ACHN (cell line): ENCODE results near the gene USP16.
A peak's percentile ranks its signal among the peaks of the same experiment; 100 is the strongest.
"Not testable (repeated sequence)": the region's sequence is repeated elsewhere in the genome, so short reads cannot be mapped to it uniquely, and the experiment has no call there.

Experiments
- DNase-seq: peaks from one replicate; pipeline ENCODE4 v3.0.0-alpha.2; 2015
- in situ Hi-C: cut with HindIII; loops from 2 replicates; pipeline ENCODE4 v1.10.0; 2017; ENCODE audit warnings: low sequenced_read_pairs, low pct_ligation_motif_present, low pct_unique_long_range_greater_than_20kb

Gene USP16

GRCh38 chr21:29024474-29025327, at the start of gene USP16:
USP16 (plus strand) TSS chr21:29024668; CDS start chr21:29027914, 3,246 bp downstream.
- in situ Hi-C loops: no loop called here
- DNase-seq: peak; percentile 97

DNA sequence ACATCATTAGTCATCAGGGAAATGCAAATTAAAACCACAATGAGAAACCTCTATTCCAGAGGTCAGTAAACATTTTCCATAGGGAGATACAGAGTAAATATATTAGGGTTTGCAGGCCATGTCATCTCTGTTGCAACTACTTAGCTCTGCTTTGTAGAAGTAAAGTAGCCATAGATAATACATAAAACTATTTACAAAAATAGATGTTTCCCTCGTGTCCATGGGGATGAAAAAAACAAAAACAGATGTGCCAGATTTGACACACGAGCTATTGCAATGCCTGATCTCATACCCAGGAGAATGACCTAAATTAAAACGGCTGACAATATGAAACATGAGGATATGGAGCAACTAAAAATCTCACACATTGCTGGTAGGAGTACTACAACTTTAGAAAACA, 49.1 kb upstream of the USP16 start:
- DNase-seq: no peak
- in situ Hi-C loops: no loop called here

DNA sequence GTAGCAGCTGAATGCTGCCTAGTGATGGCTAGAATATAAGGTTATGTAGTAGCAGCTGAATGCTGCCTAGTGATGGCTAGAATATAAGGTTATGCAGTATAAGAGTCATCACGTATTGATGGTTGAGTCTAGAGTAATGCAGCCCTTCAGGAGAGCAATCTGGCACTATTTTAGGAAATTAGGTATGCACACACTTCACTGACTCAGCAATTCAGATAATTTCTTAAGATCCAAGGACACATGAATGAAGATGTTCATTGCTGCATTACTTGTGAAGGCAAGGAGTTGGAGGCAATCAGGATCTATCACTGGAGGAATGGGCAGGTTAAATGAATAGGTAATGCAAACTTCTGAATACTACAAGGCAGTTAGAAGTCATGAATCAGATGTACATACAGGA, 45.4 kb upstream of the USP16 start:
- no peak for DNase-seq
- in situ Hi-C loops: no loop called here

- in situ Hi-C loops: no loop called here
- no peak for DNase-seq
These were observed 41.8 kb upstream of the USP16 start for GRCh38 chr21:28982637-28983036.

DNA sequence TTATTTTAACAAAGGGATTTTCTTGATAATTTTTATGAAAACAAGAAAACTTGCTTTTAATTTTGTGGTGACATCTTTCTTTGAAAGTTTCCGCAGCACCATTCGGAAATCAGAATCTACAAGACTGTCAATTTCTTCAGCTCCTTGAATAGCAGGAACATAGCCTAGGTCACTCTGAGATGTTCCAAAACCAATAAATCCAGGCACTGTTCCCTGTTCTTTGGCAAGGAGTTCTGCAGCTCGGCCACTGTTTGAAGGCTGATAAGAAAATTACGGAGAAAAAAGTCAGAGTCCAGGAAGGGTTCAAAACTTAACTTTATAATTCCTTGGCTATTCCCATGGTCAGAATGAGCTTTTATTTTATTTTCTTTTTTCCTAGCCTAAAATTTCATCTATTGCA, 37.8 kb upstream of the USP16 start:
- in situ Hi-C loops: no loop called here

DNA sequence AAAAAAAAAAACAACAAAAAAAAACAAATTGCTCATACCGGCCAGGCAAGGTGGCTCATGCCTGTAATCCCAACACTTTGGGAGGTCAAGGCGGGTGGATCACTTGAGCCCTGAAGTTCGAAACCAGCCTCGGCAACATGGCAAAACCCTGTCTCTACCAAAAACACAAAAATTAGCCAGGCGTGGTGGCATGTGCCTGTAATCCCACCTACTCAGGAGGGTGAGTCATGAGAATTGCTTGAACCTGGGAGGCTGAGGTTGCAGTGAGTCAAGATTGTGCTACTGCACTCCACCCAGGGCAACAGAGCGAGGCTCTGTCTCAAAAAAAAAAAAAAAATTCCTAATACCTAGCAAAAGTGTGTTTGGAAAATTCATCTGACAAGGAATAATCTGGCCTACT, 36.3 kb upstream of the USP16 start:
- peak; percentile 70 for DNase-seq
- in situ Hi-C loops: not testable (repeated sequence)

More for the DNA sequence above, 37.8 kb upstream of the USP16 start:
- no peak for DNase-seq

DNA sequence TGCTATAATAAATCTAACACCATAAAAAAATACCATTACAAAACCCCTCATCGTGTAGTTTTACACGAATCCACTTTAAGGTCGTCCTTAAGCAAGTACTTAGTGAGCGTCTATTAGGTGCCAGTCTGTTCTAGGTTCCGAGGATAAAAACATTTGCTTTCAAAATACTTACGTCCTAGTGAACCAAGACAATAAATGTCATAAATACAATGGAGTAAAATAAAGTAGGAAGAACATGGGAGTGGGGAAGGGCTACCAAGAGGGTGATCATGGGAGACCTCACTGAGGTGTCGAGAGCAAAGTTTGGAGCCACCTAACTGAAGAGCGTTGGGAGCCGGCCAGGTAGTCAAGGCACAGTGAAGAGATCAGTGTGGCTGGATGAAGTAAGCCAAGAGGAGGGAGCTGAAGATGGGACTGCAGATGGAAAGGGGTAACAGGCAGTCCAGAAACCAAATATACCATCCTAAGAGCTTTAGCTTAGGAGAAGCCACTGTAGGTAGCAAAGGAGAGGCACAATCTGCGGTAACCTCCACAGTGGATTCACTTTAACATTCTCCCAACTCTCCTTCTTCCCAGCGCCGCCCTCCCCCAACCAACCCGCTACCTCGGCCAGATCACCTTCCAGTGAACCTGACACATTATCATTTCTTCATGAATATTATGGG, 32.5 kb upstream of the USP16 start:
- in situ Hi-C loops: no loop called here
- peak; percentile 21 for DNase-seq

DNA sequence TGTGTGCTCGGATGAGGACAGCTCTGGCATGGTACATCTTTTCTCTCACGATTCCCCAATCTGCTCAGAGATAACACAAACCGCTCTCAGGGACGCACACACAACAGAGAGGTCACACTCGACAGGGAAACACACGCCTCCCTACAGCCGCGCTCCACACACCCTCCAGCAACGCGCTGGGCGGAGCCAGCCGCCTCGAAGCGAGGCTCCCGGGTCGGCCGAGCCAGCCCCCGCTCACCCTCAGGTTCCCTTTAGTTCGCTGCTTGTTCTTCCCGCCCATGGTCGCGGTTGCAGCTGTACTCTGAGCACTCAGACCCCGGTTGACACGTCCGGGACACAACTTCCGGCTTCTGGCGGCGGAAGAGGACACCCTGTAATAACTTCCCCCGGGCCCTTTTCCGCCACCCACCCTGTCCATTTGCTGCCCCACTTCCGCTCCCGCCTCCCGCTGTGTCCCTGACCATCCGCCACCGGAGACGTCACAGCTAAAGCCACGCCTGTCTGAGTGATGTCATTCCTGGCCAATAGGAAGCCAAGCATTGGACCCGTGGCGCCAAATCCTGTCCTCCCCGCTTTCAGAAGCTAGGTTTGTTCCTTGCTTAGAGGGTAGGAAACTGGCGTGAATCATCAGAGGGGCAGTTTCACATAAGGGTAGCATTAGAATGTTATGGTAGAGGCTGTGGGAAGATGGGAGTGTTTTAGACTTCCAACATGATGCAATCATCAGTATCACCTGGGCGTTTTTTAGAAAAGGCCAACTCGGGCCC, 31.8 kb upstream of the USP16 start, which contains the start of gene LTN1:
Gene LTN1, minus strand, starts transcription at position 352 of the 767 bp plus-strand sequence. Its CDS starts 72 bp downstream, at position 280.
- peak; percentile 97 for DNase-seq
- in situ Hi-C loops: no loop called here

GRCh38 chr21:28993293-28993629, 31.2 kb upstream of the USP16 start:
- DNase-seq: no peak
- in situ Hi-C loops: no loop called here

DNA sequence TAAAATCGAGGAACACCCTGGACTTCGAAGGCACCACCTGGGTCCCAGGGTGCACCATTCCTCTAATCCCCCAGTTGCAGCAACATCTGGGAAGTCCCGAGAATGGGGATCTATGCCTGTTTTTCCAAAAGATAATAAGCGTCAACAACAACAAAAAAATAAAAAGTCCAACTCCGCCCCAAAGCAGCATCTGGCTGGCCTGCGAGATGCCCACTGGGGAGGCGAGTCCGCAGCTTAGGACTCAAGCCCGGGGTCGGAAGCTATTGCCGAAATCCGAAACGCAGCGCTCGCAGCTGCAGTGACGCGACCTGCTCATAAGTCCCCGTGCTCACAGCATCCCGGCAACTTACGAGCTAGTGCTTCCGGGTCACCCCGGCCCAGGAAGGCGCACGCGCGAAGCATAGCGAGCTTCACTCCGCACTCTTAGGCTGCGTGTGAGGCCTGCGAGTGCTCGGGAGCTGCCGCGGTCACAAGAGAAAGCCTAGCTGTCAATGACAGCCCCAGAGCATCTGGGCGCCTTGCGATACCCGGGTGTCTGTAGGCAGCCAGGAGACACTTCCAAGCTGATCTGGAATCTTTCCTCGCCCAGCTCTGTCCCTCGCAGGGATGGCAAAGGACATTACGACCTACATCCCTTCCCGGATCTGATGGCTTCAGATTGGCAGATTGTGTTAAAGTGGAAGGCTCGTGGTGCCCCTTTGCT, 21.9 kb upstream of the USP16 start:
- peak; percentile 93 for DNase-seq
- in situ Hi-C loops: no loop called here

- peak; percentile 32 for DNase-seq
- in situ Hi-C loops: no loop called here
These were observed 18.8 kb upstream of the USP16 start for GRCh38 chr21:29005696-29006095.

GRCh38 chr21:29007135-29007534, 17.3 kb upstream of the USP16 start:
- in situ Hi-C loops: no loop called here
- DNase-seq: no peak

DNA sequence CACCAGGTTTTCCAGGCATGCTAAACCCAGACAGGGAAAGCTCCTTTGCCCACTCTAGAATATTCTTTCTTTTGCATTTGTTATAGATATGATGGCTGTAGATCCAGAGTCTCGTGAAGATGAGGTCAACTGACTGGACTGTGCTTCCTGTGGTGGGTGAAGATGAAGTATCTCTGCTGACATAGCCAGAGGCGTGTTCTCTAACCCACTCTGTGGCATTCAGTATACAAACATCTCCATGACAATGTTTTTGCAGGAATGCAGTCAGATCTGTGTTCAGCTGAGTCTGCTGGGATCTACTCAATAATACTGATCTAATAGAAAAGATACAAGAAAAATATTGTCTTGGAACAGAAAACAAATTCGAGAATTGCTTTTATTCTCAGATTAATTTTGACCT, 16.7 kb upstream of the USP16 start:
- DNase-seq: no peak
- in situ Hi-C loops: no loop called here

DNA sequence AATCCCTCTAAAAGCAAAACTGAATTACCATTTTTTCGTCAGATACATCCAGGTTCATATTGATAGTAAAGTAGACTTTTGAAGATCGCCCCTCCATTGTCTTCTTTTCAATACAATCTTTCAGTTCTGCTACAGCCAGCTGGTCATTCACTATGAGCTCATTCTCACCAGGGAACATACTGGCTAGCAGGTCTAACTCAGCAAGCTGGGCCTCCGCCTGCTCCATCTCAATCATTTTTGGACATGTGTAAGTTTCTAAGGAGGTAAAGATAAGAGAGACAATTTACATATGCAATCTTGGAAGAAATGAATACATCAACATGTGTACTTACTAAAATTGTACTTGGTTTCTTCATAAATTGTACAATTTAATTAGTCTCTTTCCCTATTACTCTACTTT, 16.1 kb upstream of the USP16 start:
- in situ Hi-C loops: no loop called here
- DNase-seq: no peak

DNA sequence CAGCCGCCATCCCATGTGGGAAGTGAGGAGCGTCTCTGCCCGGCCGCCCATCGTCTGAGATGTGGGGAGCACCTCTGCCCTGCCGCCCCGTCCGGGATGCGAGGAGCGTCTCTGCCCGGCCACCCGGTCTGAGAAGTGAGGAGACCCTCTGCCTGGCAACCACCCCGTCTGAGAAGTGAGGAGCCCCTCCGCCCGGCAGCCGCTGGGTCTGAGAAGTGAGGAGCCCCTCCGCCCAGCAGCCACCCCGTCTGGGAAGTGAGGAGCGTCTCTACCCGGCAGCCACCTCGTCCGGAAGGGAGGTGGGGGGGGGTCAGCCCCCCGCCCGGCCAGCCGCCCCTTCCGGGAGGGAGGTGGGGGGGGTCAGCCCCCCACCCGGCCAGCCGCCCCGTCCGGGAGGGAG, 13.2 kb upstream of the USP16 start:
- DNase-seq, in situ Hi-C loops: not testable (repeated sequence)

DNA sequence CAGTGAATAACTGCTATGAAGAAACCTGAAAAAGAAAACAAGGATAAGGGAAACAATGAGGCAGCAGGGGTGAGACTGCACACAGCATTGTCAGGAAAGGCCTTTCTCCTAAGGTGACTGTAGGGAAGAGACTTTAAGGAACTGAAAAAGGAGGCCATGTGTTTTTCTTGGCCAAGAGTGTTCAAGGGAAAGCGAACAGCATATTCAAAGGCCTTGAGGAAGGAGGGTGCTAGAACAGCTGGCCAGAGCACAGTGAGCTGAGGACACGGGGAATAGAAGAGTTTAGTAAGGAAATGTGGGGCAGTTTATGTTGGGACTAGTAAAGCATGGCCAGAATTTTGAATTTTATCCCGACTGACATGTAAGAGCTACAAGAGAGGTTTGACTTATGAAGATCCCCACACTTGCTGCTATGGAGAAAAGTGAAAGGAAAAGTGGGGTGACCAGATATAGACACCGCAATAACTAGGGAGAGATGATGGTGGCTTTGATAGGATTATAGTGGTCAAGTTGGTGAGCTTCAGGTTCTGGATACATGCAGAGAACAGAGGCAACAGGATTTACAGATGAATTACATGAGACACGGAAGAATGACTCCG, 6.7 kb upstream of the USP16 start:
- in situ Hi-C loops: no loop called here
- DNase-seq: no peak

DNA sequence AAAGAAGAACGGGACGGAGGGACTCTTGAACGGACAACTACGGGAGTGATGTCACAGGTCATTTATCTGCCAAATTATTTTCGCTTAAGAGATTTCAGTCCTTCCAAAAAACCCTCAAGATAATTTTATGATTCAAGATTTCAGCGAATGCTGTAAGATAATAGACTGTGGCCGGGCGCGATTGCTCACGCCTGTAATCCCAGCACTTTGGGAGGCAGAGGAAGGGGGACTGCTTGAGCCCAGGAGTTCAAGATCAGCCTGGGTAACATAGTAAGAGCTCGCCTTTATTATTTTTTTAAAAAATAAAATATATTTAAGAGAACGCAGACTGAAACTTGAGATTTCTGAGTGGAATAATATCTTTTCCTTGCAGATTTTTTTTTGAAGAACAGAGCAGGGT, 5.9 kb upstream of the USP16 start:
- DNase-seq: peak; percentile 15

DNA sequence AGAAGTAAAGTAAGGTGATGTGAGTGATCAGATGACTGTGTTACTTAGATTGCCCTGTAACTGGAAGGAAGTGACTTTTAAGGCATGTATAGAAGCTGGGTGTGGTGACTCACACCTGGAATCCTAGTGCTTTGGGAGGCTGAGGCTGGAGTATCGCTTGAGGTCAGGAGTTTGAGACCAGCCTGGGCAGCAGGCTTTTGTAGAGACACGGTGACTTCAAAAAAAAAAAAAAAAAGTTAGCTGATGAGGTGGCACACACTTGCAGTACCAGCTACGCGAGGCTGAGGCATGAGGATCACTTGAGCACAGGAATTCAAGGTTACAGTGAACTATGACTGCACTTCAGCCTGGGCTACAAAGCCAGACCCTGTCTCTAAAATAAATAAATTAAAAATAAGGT, 2.3 kb upstream of the USP16 start:
- no peak for DNase-seq
- in situ Hi-C loops: no loop called here

More for the DNA sequence above, 5.9 kb upstream of the USP16 start:
- in situ Hi-C loops: no loop called here
